Colonic mucosa (tissue), 4 donors: ENCODE data around the gene ATF6. TPM values are rescaled to one million over a fixed set of nuclear protein-coding genes. Genes with fewer than 3 reads are reported as not detected.

Experiments
- DNase-seq: peaks from one replicate; pipeline ENCODE4 v3.0.0-alpha.2; 2020
- H3K27ac ChIP-seq: fragments of 200-600 bp; one replicate; pipeline ENCODE4 v1.8.0; 2021
- H3K27me3 ChIP-seq: fragments of 200-600 bp; one replicate; pipeline ENCODE4 v1.8.0; 2021
- H3K36me3 ChIP-seq: fragments of 200-600 bp; one replicate; pipeline ENCODE4 v1.8.0; 2021
- H3K4me1 ChIP-seq: fragments of 200-600 bp; one replicate; pipeline ENCODE4 v1.8.0; 2021; ENCODE audit warnings: mild to moderate bottlenecking
- H3K4me3 ChIP-seq: fragments of 200-600 bp; one replicate; pipeline ENCODE4 v1.8.0; 2021
- H3K9ac ChIP-seq, 2 donors: one replicate each; pipeline ENCODE4 v1.7.0; 2013; ENCODE audit warnings: control low read depth in 2 of 2, low read depth in 2 of 2, low read length in 2 of 2
- H3K9me3 ChIP-seq: fragments of 200-600 bp; one replicate; pipeline ENCODE4 v1.8.0; 2021
- CTCF ChIP-seq: fragments of 200-600 bp; IDR thresholded peaks from one replicate; pipeline ENCODE4 v1.8.0; 2022; ENCODE audit warnings: antibody characterized with exemption, mild to moderate bottlenecking
- intact Hi-C: fragments of 100-400 bp; cut with DNase I; formaldehyde crosslinking; loops from one replicate; pipeline ENCODE4 v1.14.1; 2022
- total RNA-seq, 2 donors: library from RNA; stranded (reverse); fragmentation: NEBNext Ultra II Directional in 1 of 2; extraction: Animal tissue kit (Norgen Biotek cat#: 25700) in 1 of 2; gene quantifications; one replicate each; pipeline ENCODE4 v1.2.1, GENCODE V29; 2021
- donor health status: healthy.
- donor health status: DM: no; HTN: no; CAD: no.
- donor health status: DM: no; HTN: no; CAD: no.

ATF6 gene
- total RNA-seq, 2 donors from 2014 or later, result 19.6 to 24.2 TPM

DNA sequence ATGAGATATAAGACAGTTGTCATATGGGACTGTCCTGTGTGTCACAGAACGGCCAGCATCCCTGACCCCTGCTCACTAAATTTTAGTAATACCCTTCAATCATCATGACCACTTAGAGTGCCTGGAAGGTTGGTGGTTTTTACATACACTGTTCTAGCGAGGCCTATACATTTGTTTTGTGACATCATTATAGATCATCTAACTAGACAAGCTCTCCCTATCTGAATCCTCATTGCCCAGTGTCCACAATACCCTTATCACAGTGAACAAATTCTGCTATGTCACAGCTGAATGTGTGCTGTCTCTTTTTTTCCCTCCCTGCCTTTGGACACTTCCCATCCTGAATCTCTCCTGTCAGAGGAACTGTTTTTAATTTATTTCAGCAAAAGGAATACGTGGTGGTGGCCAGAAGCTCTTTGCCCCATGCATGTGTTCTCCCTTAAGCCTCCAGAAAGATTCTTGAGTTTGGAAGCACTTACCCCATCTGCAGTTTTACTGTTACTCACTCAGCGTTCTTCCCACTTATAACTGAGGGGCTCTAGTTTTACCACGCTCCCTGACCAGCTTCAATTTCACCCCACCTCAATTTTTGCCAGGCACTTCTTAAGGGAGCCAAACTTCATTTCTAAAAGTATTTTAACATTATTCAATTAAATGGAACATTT lies 187.3 kb downstream of the ATF6 start:
- H3K27ac ChIP-seq, result no peak overlapping the region
- no peak for TF ChIP-seq CTCF
- H3K27me3 ChIP-seq, result no peaks in the 10 kb centered on the region
- no peaks in the 10 kb centered on the region for H3K9me3 ChIP-seq
- no peaks in the 10 kb centered on the region for H3K4me1 ChIP-seq
- no peaks in the 10 kb centered on the region for H3K36me3 ChIP-seq
- H3K9ac ChIP-seq, result no peak overlapping the region
- intact Hi-C loops, result no loop called here
- H3K4me3 ChIP-seq, result no peak overlapping the region
- DNase-seq, result no peak

DNA sequence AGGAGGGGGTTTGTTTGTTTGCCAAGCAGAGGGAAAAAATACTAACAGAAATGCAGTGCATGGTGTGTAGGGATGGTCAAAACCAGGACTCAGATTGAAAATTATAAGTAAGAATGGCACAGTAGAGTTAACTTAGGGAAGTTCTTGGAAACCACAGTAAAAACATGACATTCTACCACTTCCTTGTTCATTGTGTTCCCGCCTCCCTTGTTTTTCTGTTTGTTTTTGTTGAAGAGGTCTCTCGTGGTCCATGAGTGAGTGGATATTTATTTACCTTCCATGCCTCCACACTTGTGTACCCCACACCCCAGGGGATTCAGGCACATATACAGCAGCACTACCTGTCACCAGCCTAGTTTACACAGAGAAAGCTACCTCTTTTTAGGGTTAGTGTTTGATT lies 187.9 kb downstream of the ATF6 start:
- Histone ChIP-seq H3K36me3 (no peaks in the 10 kb centered on the region), H3K4me3 (no peak overlapping the region), H3K9me3 (no peaks in the 10 kb centered on the region), H3K27me3 (no peaks in the 10 kb centered on the region), H3K27ac (no peak overlapping the region), H3K4me1 (no peaks in the 10 kb centered on the region), H3K9ac (no peak overlapping the region)
- DNase-seq, result no peak
- intact Hi-C loops, result no loop called here
- no peak for TF ChIP-seq CTCF

GRCh38 chr1:161954466-161954865 lies 188.3 kb downstream of the ATF6 start:
- no peak overlapping the region for H3K9ac ChIP-seq
- H3K27ac ChIP-seq, result no peak overlapping the region
- H3K27me3 ChIP-seq, result no peaks in the 10 kb centered on the region
- no peaks in the 10 kb centered on the region for H3K9me3 ChIP-seq
- no peaks in the 10 kb centered on the region for H3K36me3 ChIP-seq
- no peaks in the 10 kb centered on the region for H3K4me1 ChIP-seq
- no peak overlapping the region for H3K4me3 ChIP-seq
- intact Hi-C loops, result no loop called here
- no peak for TF ChIP-seq CTCF
- DNase-seq, result no peak

DNA sequence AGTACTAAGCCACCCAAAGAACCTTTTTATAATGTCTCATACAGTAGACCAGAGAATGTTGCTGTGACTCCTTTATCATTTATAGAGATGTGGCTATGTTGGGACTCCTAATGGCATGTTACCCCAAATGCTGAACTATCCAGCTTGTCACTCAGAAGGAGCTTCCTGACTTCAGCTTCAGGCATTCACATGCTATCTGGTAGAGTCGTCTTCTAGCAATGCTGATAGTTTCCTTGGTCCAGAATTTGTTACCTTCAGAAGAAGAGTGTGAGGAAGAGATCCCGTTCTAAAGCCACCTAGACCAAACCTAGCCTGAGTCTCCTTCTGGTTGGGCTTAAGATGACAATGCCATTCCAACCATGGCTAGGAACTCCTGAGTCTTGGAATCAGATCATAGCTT lies 189.5 kb downstream of the ATF6 start:
- intact Hi-C loops, result no loop called here
- no peaks in the 10 kb centered on the region for H3K4me1 ChIP-seq
- H3K36me3 ChIP-seq, result no peaks in the 10 kb centered on the region
- H3K9ac ChIP-seq, result no peak overlapping the region
- H3K27me3 ChIP-seq, result no peaks in the 10 kb centered on the region
- no peaks in the 10 kb centered on the region for H3K9me3 ChIP-seq
- H3K4me3 ChIP-seq, result no peak overlapping the region
- no peak overlapping the region for H3K27ac ChIP-seq
- no peak for DNase-seq
- no peak for TF ChIP-seq CTCF

- no peak overlapping the region for H3K4me3 ChIP-seq
- H3K27ac ChIP-seq, result no peak overlapping the region
- H3K36me3 ChIP-seq, result no peaks in the 10 kb centered on the region
- H3K27me3 ChIP-seq, result no peaks in the 10 kb centered on the region
- no peak overlapping the region for H3K9ac ChIP-seq
- no peak for TF ChIP-seq CTCF
- no peak for DNase-seq
- no peaks in the 10 kb centered on the region for H3K9me3 ChIP-seq
- no peaks in the 10 kb centered on the region for H3K4me1 ChIP-seq
- intact Hi-C loops, result no loop called here
These were observed 190.0 kb downstream of the ATF6 start for GRCh38 chr1:161956097-161956496.
